Activated CD8-positive, alpha-beta memory T cell treated with anti-CD3 and anti-CD28 coated beads, Interleukin-2, amount 50 U/mL, for 24 hours (primary cell): ENCODE measurements around the gene CTSO.
A peak's percentile ranks its signal among the peaks of the same experiment; 100 is the strongest.

Experiments used
- DNase-seq: peaks from one replicate; pipeline ENCODE4 v3.0.0-alpha.2; 2020; ENCODE audit errors: extremely low read depth

The CTSO gene

GRCh38 chr4:155953151-155954117 lies at the start of gene CTSO:
Gene CTSO, minus strand, starts transcription at chr4:155953866. Its CDS starts 19 bp downstream, at chr4:155953847.
- peak; percentile 13 for DNase-seq

GRCh38 chr4:156000491-156000890 lies 46.8 kb upstream of the CTSO start:
- DNase-seq = no peak

GRCh38 chr4:155999725-156000124 lies 46.1 kb upstream of the CTSO start:
- DNase-seq = no peak

GRCh38 chr4:155995069-155995468 lies 41.4 kb upstream of the CTSO start:
- no peak for DNase-seq

GRCh38 chr4:155984106-155984797 lies 30.6 kb upstream of the CTSO start:
- no peak for DNase-seq

GRCh38 chr4:155982736-155983385 lies 29.2 kb upstream of the CTSO start:
- no peak for DNase-seq

GRCh38 chr4:155978810-155979209 lies 25.1 kb upstream of the CTSO start:
- DNase-seq = no peak

GRCh38 chr4:155975511-155975910 lies 21.8 kb upstream of the CTSO start:
- no peak for DNase-seq

GRCh38 chr4:155974996-155975395 lies 21.3 kb upstream of the CTSO start:
- no peak for DNase-seq

- DNase-seq = no peak
These were observed 20.7 kb upstream of the CTSO start for GRCh38 chr4:155974476-155974749.

GRCh38 chr4:155973639-155974475 lies 20.2 kb upstream of the CTSO start:
- no peak for DNase-seq

GRCh38 chr4:155972098-155972497 lies 18.4 kb upstream of the CTSO start:
- no peak for DNase-seq

- DNase-seq = no peak
These were observed 13.2 kb upstream of the CTSO start for GRCh38 chr4:155966731-155967395.

GRCh38 chr4:155966171-155966570 lies 12.5 kb upstream of the CTSO start:
- DNase-seq = no peak

GRCh38 chr4:155964016-155964891 lies 10.6 kb upstream of the CTSO start:
- DNase-seq = no peak

- DNase-seq = no peak
These were observed 9.1 kb upstream of the CTSO start for GRCh38 chr4:155962767-155963166.

GRCh38 chr4:155961575-155961974 lies 7.9 kb upstream of the CTSO start:
- DNase-seq = no peak

- no peak for DNase-seq
These were observed 6.9 kb upstream of the CTSO start for GRCh38 chr4:155960522-155960921.

GRCh38 chr4:155959417-155959816 lies 5.8 kb upstream of the CTSO start:
- DNase-seq = no peak

- no peak for DNase-seq
These were observed 2.8 kb upstream of the CTSO start for GRCh38 chr4:155956461-155956860.
